Measurements from ENCODE around the gene CEP72.
"Not testable (repeated sequence)": the region's sequence is repeated elsewhere in the genome, so short reads cannot be mapped to it uniquely, and the experiment has no call there.

Gene CEP72, protein sequence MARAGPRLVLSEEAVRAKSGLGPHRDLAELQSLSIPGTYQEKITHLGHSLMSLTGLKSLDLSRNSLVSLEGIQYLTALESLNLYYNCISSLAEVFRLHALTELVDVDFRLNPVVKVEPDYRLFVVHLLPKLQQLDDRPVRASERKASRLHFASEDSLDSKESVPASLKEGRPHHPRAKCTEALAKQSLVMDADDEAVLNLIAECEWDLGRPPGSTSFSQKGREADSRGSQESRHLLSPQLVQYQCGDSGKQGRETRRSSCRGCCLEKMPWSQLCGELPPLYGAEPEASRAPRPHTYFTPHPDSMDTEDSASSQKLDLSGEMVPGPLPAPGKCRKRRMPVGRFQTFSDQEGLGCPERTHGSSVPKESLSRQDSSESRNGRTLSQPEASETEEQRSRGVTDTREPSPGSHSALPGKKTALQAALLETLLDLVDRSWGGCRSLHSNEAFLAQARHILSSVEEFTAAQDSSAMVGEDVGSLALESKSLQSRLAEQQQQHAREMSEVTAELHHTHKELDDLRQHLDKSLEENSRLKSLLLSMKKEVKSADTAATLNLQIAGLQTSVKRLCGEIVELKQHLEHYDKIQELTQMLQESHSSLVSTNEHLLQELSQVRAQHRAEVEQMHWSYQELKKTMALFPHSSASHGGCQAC

DNA sequence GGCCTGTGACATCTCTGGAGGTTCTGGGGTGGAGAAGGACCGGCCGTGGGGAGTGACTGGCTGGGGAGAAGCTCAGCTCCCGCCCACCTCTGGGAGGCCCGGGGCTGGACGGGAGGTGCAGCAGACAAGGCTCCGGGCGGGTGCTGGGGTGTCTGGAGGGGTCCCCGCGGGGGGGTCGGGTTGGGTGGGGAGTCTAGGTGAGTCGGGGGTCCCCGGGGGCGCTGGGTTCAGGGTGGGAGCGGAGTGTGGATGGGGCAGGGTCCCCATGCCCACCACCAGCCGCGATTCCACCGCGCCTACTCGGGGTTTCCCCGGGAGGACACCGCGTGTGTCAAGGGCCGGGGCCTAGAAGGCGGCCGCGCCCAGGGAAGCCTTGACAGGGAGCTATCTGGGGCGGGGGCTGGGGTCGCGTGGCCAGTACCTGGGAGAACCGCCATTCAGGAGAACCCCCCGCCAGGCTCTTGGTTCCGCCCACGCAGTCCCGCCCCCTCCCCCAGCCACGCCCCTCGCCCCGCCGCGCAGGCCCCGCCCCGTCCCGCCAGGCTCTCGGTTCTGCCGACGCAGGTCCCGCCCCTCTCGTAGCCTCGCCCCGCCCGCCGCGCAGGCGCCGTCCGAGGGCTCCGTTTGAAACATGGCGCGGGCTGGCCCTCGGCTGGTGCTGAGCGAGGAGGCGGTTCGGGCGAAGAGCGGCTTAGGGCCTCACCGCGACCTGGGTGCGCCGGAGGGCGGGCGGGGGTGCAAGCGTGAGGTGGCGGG, at the start of gene CEP72:
CEP72 (plus strand) TSS at position 610 of the 756 bp plus-strand sequence; CDS start at position 632, 22 bp downstream.
- peak; percentile 94 for DNase-seq

DNA sequence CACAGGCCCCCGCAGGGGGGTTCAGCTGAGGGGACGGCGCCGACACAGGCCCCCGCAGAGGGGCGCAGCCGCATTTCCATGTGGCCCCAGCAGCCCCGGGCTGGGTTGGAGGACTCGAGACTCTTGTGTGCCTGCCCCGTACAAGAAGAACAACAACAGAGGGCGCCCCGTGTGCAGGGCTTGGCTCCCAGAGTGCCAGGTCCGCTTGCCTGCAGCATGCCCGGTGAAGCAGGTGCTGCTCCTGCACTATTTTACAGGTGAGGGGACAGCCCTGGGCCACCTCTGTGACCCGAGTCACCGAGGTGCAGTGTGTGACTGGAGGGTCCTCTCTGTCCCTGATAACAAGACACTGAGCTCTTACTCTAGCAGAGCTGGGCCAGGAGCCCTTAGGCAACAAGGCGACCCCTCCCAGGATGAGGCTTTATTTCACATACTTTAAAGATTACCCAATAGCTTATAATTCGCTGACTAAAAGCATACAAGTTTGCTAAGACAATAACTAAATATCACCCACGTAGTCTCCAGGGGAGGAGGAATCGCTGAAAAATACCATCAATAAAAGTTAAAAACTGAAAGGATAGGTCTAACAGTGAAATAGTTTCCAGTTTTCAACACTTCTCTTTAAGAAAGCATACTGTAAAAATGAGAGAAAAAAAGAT, 46.2 kb upstream of the CEP72 start:
- no peak for DNase-seq

DNA sequence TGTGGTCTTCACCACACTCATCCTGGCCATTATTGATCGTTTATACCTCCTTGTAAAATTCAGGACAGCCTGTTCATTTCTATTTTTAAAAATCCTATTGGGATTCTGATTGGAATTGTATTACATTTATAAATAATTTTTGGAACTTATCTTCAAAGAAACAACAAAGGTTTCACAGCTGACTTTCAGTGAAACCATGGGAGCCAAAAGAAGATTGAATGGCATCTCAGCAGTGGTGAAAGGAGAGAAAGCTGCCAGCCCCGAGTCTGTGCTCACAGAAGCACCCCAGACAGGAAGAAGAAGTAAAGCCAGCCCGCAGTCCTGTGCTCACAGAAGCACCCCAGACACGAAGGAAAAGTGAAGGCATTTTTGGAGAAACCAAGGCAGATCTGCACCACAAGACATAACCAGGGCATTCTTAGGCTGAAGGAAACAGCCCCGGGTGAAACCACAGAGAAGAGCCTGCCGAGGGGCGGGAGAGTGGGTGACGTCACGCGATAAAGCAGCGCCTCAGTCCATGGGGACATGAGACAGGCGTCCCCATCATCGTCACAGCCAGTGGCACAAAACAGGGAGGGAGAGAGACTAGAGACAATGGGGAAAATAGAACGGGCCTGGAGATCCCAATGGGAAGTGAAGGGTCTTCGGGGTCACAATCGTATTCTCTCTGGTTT, 45.4 kb upstream of the CEP72 start:
- no peak for DNase-seq

DNA sequence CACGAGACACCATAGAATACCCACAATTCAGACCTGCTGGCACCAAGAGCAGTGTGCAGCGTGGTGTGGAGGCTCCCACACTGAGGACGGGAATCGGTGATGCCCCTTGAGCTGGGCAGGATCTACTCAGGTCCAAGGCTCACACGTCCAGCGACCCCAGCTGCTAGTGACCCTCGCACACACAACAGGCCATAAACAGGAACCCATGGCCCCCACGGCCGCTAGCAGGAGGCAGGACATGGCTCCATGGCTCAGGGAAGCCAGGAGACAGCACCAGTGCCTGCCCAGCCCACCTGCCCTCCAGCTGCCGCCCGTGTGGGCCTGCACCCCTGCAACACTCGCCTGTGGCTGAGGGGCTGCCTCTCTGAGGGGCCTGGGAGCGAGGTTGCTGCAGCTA, 44.5 kb upstream of the CEP72 start:
- no peak for DNase-seq

DNA sequence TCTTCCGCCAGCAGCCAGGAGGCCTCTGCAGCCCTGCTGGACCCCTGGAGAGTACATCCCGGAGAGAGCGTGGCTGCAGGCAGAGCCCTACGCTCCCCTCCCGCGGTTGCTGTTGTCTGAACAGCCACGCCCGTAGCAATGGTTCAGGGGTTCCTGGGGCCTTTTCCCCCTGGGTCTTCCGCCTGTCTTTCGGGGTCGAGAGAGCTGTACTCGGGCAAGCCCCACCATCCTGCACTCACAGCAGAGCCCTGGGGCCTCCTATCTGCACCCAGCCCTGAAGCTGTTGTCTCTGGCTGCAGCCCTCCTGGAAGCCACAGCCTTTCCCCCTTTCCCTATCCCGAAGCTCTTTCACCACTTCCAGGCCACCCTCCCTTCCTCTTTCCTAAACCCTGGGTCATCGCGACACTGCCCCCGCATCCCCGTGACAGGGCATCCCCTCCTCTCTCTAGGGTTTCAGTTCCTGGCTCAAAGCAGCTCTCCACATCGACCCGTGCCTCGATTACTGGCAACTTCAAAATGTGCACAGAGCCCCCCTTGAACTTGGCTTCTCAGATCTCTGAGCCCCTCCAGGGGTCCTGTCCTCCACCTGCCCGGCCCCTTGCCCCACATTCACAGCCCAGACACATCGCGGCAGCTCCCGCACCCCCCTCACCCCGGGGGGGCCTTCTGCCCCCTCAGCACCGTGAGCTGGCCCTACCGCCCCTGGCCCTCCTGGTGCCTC, 43.9 kb upstream of the CEP72 start:
- peak; percentile 53 for DNase-seq

DNA sequence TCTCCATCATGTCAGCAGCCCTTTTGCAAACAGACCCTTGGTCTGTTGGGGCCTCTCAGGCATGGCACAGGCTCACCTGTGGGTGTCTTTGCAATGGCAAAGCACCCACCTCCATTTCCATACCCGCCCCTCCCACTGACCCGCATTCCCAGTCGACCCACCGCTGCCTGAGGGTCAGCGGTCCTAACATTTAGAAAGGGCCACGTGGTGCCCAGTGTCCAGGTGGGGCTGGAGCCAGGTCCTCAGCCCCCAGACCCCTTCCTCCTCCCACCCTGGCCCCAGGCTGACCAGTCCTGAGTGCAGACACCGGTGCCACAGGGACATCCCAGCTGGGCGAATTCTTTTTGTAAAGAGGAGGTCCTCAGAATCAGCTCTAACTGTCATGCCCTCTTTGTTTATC, 43.3 kb upstream of the CEP72 start:
- DNase-seq, result no peak

DNA sequence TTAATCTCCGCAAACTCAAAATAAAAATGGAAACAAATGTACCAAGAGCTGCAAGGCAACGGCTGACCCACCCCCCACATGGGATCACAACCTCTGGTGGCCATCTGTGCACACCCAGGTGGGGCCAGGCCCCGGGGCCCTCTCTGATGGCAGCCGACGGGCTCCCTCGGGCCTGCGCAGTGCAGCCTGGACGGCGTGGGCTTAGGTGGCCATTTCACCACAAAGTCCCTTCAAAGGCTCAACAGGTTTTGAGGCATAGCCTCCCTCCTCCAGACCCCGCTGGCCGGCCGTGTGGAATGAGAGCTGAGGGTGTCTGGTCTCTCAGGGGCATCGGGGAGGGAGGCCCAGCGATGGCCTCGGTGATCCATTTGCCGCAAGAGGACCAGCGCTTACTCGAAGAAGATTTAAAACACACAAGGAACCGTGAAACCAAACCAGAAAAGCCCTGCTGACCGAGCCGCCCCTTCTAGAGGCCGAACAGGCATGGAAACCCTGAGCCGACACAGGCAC, 42.7 kb upstream of the CEP72 start:
- no peak for DNase-seq

DNA sequence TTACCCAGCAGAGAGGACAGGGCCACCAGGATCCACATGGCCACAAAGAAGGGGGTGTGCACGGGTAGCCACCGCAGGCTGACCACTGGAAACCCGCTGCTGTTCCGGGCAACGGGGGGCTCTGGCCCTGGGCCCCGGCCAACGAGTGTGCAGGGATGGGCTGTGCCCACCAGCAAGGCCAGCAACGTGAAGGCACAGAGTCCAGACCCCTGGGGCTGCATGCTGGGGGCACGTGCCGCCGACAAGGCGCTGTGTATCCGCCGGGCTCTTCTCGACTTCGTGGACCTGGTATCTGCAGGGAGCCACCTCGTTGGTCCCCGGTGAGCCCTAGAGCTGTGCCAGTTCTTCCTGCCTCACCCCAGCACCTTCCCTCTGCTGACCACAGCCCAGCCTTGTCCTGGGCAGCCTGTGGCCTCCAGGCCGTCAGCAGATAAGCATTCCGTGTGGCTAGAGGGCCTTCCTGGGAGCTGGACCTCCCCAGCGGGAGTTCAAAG, 42.2 kb upstream of the CEP72 start:
- no peak for DNase-seq

DNA sequence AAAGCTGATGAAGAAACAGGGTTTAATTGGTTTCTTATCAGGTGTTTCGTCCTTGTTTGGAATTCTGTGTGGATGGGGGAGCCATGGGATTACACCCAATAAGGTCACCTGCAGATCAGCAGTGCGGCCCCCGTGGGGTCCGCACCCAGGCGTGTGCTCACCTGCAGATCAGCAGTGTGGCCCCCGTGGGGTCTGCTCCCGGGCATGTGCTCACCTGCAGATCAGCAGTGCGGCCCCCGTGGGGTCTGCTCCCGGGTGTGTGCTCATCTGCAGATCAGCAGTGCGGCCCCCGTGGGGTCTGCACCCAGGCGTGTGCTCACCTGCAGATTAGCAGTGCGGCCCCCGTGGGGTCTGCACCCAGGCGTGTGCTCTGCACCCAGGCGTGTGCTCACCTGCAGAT, 41.7 kb upstream of the CEP72 start:
- no peak for DNase-seq

DNA sequence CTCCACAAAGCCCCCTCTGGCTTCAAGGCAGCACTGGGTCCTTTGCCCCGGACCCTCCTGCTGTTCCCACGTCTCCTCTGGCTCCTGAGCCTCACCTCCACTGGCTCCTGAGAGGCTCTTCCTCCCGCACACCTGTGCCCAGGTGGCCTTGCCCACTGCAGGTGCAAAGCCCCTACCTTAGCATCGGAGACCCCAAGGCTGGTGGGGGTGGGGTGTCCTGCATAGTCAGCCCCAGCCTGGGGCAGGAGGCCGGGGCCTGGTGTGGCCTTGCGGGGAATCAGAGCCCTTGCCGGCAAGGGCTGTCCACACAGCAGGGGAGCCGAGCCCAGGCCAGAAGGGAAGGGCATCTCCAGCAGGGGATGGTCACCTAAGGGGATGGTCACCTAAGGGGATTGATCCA, 41.3 kb upstream of the CEP72 start:
- no peak for DNase-seq

DNA sequence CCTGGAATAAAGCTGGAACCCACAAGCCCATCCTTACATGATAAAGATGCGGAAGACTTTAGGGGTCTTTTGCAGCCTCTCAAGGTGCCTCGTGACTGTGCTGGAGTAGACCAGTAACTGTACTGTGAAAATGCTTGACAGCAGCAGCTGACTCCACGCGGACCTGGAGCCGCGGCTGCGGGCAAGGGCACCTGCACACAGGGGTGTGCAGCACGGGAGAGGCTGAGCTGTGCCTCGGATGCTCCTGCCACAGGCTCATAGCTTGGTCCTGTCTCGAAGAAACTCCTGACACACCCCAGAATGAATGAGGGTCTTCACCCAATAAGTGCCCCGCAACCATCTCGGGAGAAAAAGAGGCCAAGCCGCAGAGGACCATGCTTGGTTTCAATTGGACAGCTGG, 40.3 kb upstream of the CEP72 start:
- DNase-seq, result no peak

DNA sequence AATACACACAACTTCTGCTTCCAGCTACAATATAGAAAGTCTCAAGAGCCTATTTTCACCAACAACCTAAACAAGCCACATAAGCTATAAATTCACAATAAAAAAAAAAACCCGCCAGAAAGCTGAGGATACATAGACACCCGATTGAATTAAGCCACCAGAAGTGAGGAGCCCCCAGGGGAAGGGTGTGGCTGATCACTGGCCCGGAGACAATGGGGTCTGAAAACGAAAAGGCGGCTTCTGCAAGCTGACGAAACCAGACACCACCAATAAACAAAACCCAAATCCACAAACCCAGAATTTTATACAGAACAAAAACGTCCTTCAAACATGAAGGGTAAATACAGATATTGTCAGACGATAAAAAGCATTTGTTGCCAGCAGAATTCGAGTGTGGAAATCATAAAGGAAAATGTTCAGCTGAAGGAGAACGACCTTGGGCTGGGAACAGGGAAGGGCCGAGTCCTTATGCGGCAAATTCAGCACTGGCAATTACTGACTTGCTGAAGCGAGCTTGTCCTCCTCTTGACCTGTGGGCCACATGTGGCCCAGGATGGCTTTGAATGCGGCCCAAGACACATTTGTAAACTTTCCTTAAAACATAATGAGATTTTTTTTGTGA, 39.6 kb upstream of the CEP72 start:
- DNase-seq, result peak; percentile 95

DNA sequence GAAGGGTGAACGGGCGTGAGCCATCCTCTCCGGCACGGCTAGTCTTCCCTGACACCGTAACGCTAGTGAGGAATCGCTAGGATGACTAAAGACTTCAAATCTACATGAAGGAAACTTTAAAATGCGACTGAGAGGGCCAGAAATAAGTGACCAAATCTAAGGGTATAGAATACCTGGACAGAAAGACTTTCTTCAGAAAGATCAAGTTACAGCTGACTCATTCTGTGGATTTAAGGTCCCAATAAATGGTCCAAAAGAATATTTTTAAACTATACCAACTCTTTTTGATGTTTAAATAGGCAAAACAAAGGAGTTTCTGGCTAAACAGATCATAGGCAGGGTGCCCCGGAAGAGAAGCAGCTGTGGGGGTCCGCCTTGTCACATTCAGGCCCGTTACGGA, 38.9 kb upstream of the CEP72 start:
- DNase-seq, result peak; percentile 34

DNA sequence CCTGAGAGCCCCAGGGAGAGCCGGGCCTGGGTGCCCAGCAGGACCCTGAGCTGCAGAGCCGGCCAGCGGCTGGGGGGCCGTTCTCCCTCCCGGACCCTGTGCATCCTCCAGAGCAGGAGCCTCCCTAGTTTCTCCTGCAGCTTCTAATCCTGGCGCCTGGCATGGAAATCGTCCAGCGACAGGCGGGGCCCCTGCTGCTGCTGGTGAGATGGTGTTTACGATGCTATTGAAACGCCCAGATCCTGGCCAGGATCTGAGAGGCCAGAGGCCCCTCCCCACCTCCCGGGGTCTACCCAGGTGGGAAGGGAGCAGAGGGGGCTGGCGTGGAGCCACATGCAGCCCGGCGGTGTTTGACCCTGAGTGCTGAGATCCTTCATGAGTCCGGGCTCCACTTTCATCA, 38.2 kb upstream of the CEP72 start:
- peak; percentile 87 for DNase-seq

DNA sequence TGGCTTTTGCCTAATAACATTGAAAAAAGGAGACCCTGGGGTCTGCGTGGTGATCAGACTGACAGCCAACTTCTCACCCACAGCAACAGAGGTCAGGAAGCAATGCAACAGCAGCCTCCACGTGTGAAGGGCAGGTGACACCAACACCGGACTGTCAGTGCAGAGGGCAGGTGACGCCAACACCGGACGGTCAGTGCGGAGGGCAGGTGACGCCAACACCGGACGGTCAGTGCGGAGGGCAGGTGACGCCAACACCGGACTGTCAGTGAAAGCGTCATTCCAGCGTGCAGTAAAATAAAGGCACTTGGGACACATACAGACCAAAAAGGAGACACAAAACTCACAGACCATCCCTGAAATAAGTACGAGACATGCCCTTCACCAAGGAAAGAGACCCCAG, 37.2 kb upstream of the CEP72 start:
- DNase-seq, result no peak

DNA sequence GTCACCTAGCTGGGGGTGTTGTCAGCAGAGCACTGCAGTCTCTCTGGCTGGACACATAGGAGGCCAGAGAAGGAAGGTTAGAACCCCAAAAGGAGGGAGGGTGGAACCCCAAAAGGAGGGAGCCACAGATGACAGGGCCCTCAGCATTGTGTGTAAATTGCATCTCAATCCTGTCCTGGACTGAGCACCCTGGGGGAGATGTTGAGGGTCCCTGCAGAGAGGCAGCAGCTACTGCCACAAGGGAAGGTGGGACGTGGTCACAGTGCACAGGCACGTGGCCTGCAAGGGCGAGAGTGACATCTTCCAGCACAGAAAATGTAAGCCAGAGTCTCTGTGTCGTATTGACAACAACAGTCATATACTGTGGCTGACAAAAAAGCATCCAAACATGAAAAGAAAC, 36.5 kb upstream of the CEP72 start:
- DNase-seq, result no peak

DNA sequence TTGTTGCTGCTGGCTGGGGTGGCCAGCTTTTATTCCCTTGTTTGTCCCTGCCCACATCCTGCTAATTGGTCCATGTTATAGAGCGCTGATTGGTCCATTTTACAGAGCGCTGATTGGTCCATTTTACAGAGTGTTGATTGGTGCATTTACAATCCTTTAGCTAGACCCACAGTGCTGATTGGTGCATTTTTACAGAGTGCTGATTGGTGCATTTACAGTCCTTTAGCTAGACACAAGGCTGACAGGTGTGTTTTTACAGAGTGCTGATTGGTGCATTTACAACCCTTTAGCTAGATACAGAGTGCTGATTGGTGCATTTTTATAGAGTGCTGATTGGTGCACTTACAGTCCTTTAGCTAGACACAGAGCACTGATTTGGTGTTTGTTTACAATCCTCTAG, 34.9 kb upstream of the CEP72 start:
- DNase-seq, result not testable (repeated sequence)

DNA sequence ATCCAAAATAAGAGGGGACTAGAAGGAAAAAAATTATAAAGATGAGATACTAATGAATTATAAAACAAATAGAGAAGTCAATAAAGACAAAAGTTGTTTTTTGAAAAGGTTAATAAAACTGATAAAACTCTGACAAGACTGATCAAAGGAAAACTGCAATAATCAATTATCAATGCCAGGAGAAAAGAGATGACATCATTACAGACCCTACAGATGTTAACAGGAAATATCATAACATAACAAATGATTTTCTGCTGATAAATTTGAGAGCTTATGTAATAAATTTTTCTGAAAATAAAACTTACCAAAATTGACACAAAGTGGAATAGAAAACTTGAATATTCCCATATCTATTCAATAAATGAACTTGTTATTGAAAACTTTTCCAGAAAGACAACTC, 34.3 kb upstream of the CEP72 start:
- DNase-seq, result no peak

DNA sequence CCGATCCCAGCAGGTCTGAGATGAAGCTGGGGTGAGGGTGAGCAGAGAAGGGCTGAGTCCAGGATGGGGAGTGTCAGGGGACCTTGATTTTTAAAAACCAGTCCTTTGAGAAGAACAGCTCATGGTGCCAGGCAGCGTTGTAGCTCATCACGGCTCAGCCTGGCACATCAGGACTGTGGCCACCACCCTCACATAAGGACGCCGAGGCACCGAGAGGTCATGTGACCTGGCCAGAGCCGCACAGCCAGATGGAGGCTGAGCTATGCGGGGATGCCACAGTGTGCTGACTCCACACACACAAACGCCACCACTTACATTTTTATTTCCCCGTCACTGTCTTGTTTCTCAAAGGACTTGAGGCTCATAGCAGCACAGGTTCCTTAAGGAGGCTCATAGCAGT, 32.9 kb upstream of the CEP72 start:
- DNase-seq, result no peak

DNA sequence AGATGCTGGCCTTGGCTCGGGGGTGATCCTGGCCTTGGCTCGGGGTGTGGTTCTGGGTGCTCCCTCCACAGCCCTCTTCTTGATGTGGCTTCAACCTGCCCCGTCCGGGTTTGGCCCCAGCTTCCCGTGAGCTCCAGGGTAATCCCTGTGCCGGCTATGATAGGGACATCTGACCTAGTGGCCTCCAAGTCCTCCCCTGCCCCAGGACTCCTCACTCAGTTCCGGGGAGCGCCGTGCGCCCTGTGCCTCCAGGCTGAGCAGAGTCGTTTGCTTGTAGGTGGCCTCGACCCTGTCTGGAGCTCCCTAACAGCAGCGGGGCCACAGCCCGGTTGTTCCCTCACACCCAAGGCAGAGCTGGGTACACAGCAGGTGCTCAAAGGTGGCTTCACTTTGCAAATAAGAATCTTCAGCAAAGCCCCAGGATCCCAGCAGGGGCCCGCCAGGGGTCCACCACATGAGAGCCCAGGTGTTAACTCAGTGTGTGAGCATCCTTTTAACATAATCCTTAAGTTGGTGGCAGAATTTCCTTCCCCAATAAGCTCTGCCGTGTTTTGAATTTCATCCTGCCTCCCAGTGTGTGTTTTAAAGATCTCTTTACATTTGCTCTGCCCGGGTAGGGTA, 32.3 kb upstream of the CEP72 start:
- DNase-seq, result peak; percentile 74

DNA sequence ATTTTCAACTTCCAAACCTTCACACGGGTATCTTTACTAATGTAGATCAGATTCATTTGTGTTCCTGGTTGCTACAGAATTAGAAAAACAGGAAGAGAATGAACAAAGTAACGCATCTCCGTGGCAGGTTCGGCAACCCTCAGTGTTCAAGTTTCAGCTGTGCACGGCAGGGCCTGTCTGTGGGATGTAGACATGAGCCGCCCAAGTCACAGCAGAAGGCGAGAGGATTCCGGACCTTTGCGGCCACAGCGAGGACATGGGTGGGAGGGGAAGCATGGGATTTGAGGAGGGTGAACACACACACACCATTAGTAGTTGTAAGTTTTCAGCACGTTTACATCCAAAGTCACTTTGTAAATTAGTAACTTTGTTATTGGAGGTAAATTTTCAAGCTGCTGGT, 31.7 kb upstream of the CEP72 start:
- peak; percentile 52 for DNase-seq
